H1 (cell line): ENCODE data around the gene TGFBR2. TPM values are rescaled to one million over a fixed set of nuclear protein-coding genes. Genes with fewer than 3 reads are reported as not detected.

Source experiments
- EP300 ChIP-seq, 2 experiments: IDR thresholded peaks; 1 replicate in 1 of 2; 2 replicates in 1 of 2; pipeline ENCODE4 v1.6.1; 2011 to 2012; ENCODE audit warnings: low read depth in 2 of 2, low read length in 2 of 2, mild to moderate bottlenecking in 2 of 2, borderline replicate concordance in 1 of 2, inconsistent platforms in 1 of 2, moderate library complexity in 1 of 2
- HDAC2 ChIP-seq, 2 experiments: fragments of 300-600 bp in 1 of 2; sonication (generic) in 1 of 2; IDR thresholded peaks; 2 replicates each; pipeline ENCODE4 v1.6.1; 2011 to 2012; ENCODE audit warnings: low read depth in 2 of 2, low read length in 2 of 2, mild to moderate bottlenecking in 2 of 2, moderate library complexity in 2 of 2, borderline replicate concordance in 1 of 2, inconsistent platforms in 1 of 2
- SIX5 ChIP-seq: IDR thresholded peaks from 2 replicates; pipeline ENCODE4 v1.6.1; 2011; ENCODE audit warnings: mild to moderate bottlenecking, low read depth, low read length
- SUZ12 ChIP-seq: fragments of 200-600 bp; sonication (generic); IDR thresholded peaks from 2 replicates; pipeline ENCODE4 v1.6.1; 2012; ENCODE audit warnings: mild to moderate bottlenecking, inconsistent platforms, low read length, moderate library complexity, mixed read lengths
- TBP ChIP-seq: IDR thresholded peaks from 2 replicates; pipeline ENCODE4 v1.6.1; 2011; ENCODE audit warnings: low read depth, low read length, improper control_type of control experiment
- polyA plus RNA-seq, 7 experiments: library from polyadenylated mRNA; depleted of rRNA in 3 of 7; stranded (reverse) in 5 of 7; unstranded in 2 of 7; fragments of >200 nt in 5 of 7; fragments of 200-250 nt in 2 of 7; gene quantifications; 1 replicate in 5 of 7; 2 replicates in 1 of 7; 4 replicates in 1 of 7; pipeline versions ENCODE4 v1.2.1 to v1.2.3, GENCODE V29; 2011 to 2013; ENCODE audit warnings: missing spikeins in 2 of 7, mixed read lengths in 2 of 7
- total RNA-seq: library from RNA; stranded (reverse); fragmentation: NEBNext Ultra II Directional; extraction: Animal tissue kit (Norgen Biotek cat#: 25700); gene quantifications from 2 replicates; pipeline ENCODE4 v1.2.1, GENCODE V29; 2021

The TGFBR2 gene
- total and polyA plus RNA-seq, 2 of the 8 experiments (the other 6 are each of a cell fraction or from before 2014, with no cell fraction given): 4.2 to 7.4 TPM

DNA sequence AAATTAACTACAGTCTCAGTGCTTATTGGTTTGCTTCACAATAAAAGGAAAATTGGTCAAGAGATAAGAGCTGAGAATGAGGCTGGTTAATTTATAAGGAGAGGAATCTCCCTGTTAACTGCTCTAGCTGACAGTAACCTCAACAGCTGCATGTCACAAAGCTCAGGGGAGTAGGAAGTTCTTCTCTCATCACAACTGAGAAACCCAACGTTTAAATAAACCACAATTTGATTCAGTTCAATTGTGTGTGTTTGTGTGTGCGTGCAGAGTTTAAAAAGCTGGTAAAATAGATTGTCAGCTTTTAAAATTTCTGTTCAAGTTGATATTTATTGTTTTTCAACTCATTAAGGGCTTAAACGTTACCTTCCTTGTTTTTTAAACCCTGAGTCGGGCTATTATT lies 3.5 kb upstream of the TGFBR2 start (continued):
- TF ChIP-seq SUZ12 (no peak), TBP (no peak), SIX5 (no peak), EP300 (IDR thresholded peaks at IDR 0.05; ENCODE audit: borderline replicate concordance in 1 of 2, low read depth in 2 of 2, low read length in 2 of 2) (no peak), HDAC2 (IDR thresholded peaks at IDR 0.05; ENCODE audit: borderline replicate concordance in 1 of 2, low read depth in 2 of 2, low read length in 2 of 2) (no peak)
- TF ChIP-seq, all 59 proteins: peak for 0
